Stimulated activated CD4-positive, alpha-beta T cell treated with anti-CD3 and anti-CD28 coated beads, Interleukin-1b, Interleukin-23, amount 100 ng/mL, for 4 hours (primary cell): ENCODE measurements around the gene MINDY3.
A peak's percentile ranks its signal among the peaks of the same experiment; 100 is the strongest.
"Not testable (repeated sequence)": the region's sequence is repeated elsewhere in the genome, so short reads cannot be mapped to it uniquely, and the experiment has no call there.

Experiments
- DNase-seq, 2 donors: peaks; one replicate each; pipeline ENCODE4 v3.0.0-alpha.2; 2020; ENCODE audit warnings: low read depth in 2 of 2

Gene MINDY3

GRCh38 chr10:15859906-15860691 lies at the start of gene MINDY3:
MINDY3 (minus strand) TSS chr10:15860507; CDS start chr10:15860299, 208 bp downstream.
- DNase-seq: peak; percentile 67 to 73

GRCh38 chr10:15901889-15902288 lies 41.6 kb upstream of the MINDY3 start:
- no peak for DNase-seq

GRCh38 chr10:15898046-15898445 lies 37.7 kb upstream of the MINDY3 start:
- no peak for DNase-seq

- no peak for DNase-seq
These were observed 37.0 kb upstream of the MINDY3 start for GRCh38 chr10:15897287-15897686.

GRCh38 chr10:15896654-15897053 lies 36.3 kb upstream of the MINDY3 start:
- DNase-seq: no peak

GRCh38 chr10:15884447-15884846 lies 24.1 kb upstream of the MINDY3 start:
- no peak for DNase-seq

- DNase-seq: no peak
These were observed 21.2 kb upstream of the MINDY3 start for GRCh38 chr10:15881542-15881941.

GRCh38 chr10:15879663-15880062 lies 19.4 kb upstream of the MINDY3 start:
- DNase-seq: no peak

GRCh38 chr10:15879058-15879457 lies 18.8 kb upstream of the MINDY3 start:
- no peak for DNase-seq

GRCh38 chr10:15877836-15878576 lies 17.7 kb upstream of the MINDY3 start:
- DNase-seq: no peak

- not testable (repeated sequence) for DNase-seq
These were observed 16.0 kb upstream of the MINDY3 start for GRCh38 chr10:15876274-15876673.

GRCh38 chr10:15872645-15873044 lies 12.3 kb upstream of the MINDY3 start:
- DNase-seq: not testable (repeated sequence)

GRCh38 chr10:15871823-15872222 lies 11.5 kb upstream of the MINDY3 start:
- DNase-seq: no peak

GRCh38 chr10:15869935-15870334 lies 9.6 kb upstream of the MINDY3 start:
- DNase-seq: no peak

- no peak for DNase-seq
These were observed 7.7 kb upstream of the MINDY3 start for GRCh38 chr10:15868006-15868405.

GRCh38 chr10:15865304-15865703 lies 5.0 kb upstream of the MINDY3 start:
- DNase-seq: no peak

- no peak for DNase-seq
These were observed 4.1 kb upstream of the MINDY3 start for GRCh38 chr10:15864419-15864818.

- DNase-seq: no peak
These were observed 3.4 kb upstream of the MINDY3 start for GRCh38 chr10:15863733-15864132.

- no peak for DNase-seq
These were observed 3.0 kb upstream of the MINDY3 start for GRCh38 chr10:15863323-15863722.

GRCh38 chr10:15860692-15861201 lies 440 bp upstream of the MINDY3 start:
- DNase-seq: no peak

- no peak for DNase-seq
These were observed 800 bp downstream of the MINDY3 start for GRCh38 chr10:15859509-15859905.

- no peak for DNase-seq
These were observed 1.4 kb downstream of the MINDY3 start for GRCh38 chr10:15858861-15859281.

- no peak for DNase-seq
These were observed 3.2 kb downstream of the MINDY3 start for GRCh38 chr10:15857107-15857575.
